Skeletal muscle tissue (tissue), 4 donors: Measurements from ENCODE around the gene CKAP2. TPM values are rescaled to one million over a fixed set of nuclear protein-coding genes. Genes with fewer than 3 reads are reported as not detected.
"Not testable (repeated sequence)": the region's sequence is repeated elsewhere in the genome, so short reads cannot be mapped to it uniquely, and the experiment has no call there.

Source experiments
- H3K27ac ChIP-seq: one replicate; pipeline ENCODE4 v1.7.0; 2013; ENCODE audit warnings: mild to moderate bottlenecking, low read depth, low read length, inconsistent platforms
- H3K27me3 ChIP-seq, 3 donors: one replicate each; pipeline ENCODE4 v1.7.0; 2013; ENCODE audit warnings: low read length in 3 of 3; ENCODE audit not compliant: control insufficient read depth in 3 of 3, insufficient read depth in 3 of 3
- H3K36me3 ChIP-seq, 3 donors: one replicate each; pipeline ENCODE4 v1.7.0; 2013; ENCODE audit warnings: low read length in 3 of 3; ENCODE audit not compliant: control insufficient read depth in 3 of 3, insufficient read depth in 3 of 3
- H3K4me1 ChIP-seq, 3 donors: one replicate each; pipeline ENCODE4 v1.7.0; 2013; ENCODE audit warnings: low read length in 3 of 3, mild to moderate bottlenecking in 3 of 3; ENCODE audit not compliant: control insufficient read depth in 3 of 3, insufficient read depth in 3 of 3
- H3K4me3 ChIP-seq, 3 donors: one replicate each; pipeline ENCODE4 v1.7.0; 2013; ENCODE audit warnings: low read length in 3 of 3
- H3K9ac ChIP-seq, 3 donors: one replicate each; pipeline ENCODE4 v1.7.0; 2013; ENCODE audit warnings: low read length in 3 of 3, mild to moderate bottlenecking in 3 of 3, moderate library complexity in 2 of 3, low read depth in 1 of 3
- H3K9me3 ChIP-seq, 3 donors: one replicate each; pipeline ENCODE4 v1.7.0; 2013; ENCODE audit warnings: low read length in 3 of 3; ENCODE audit not compliant: control insufficient read depth in 3 of 3
- total RNA-seq: library from RNA; depleted of rRNA; stranded (reverse); fragments of >200 nt; gene quantifications from one replicate; pipeline ENCODE4 v1.2.3, GENCODE V29; 2014
- donor health status: Osteomylitis.

The CKAP2 gene
- total RNA-seq, result 14.1 TPM

- Histone ChIP-seq H3K4me1 (peaks cover 7 to 20% (median 20%) of the 10 kb centered on the region in 3 donors), H3K9ac (peak within 1 kb of the TSS; percentile 85 to 93 (median 88)), H3K36me3 (peaks cover 0 to 12% (median 2%) of the 10 kb centered on the region in 3 donors), H3K9me3 (no peaks in the 10 kb centered on the region), H3K27ac (peak within 1 kb of the TSS; percentile 64), H3K27me3 (no peaks in the 10 kb centered on the region), H3K4me3 (peak within 1 kb of the TSS; percentile 71 to 99 (median 89))
Measured at GRCh38 chr13:52454820-52455676, at the start of gene CKAP2. CKAP2 (plus strand) TSS chr13:52455478; CDS start chr13:52455557, 79 bp downstream.

GRCh38 chr13:52405767-52406494 lies 49.3 kb upstream of the CKAP2 start, which contains the start of gene THSD1:
THSD1 (minus strand) TSS chr13:52406172; CDS start chr13:52402600, 3,572 bp downstream.
- peak within 1 kb of the TSS; percentile 69 to 78 (median 73) for H3K4me3 ChIP-seq
- H3K27ac ChIP-seq, result no peak within 1 kb of the TSS
- H3K36me3 ChIP-seq, result no peaks in the 10 kb centered on the region
- peaks cover 0 to 13% (median 0%) of the 10 kb centered on the region in 3 donors for H3K27me3 ChIP-seq
- no peaks in the 10 kb centered on the region for H3K9me3 ChIP-seq
- peaks cover 5 to 11% (median 8%) of the 10 kb centered on the region in 3 donors for H3K4me1 ChIP-seq
- H3K9ac ChIP-seq, result peak within 1 kb of the TSS; percentile 45 to 66 (median 51)

GRCh38 chr13:52406629-52407028 lies 48.6 kb upstream of the CKAP2 start:
- Histone ChIP-seq H3K4me3 (peak overlapping the region; percentile 69 to 78 (median 73)), H3K27ac (no peak overlapping the region)

GRCh38 chr13:52407436-52407835 lies 47.8 kb upstream of the CKAP2 start:
- not testable (repeated sequence) for H3K9ac ChIP-seq, H3K4me3 ChIP-seq, H3K36me3 ChIP-seq, H3K27ac ChIP-seq, H3K9me3 ChIP-seq
- Histone ChIP-seq H3K27me3 (peaks cover 0 to 13% (median 0%) of the 10 kb centered on the region in 3 donors), H3K4me1 (peaks cover 5 to 11% (median 8%) of the 10 kb centered on the region in 3 donors)

More at GRCh38 chr13:52406629-52407028, 48.6 kb upstream of the CKAP2 start:
- H3K9ac ChIP-seq, result no peak overlapping the region
- no peaks in the 10 kb centered on the region for H3K9me3 ChIP-seq
- peaks cover 5 to 11% (median 8%) of the 10 kb centered on the region in 3 donors for H3K4me1 ChIP-seq
- peaks cover 0 to 13% (median 0%) of the 10 kb centered on the region in 3 donors for H3K27me3 ChIP-seq
- H3K36me3 ChIP-seq, result peaks cover 0 to 2% (median 2%) of the 10 kb centered on the region in 3 donors

GRCh38 chr13:52408071-52408658 lies 47.1 kb upstream of the CKAP2 start:
- H3K27me3 ChIP-seq, result peaks cover 0 to 13% (median 0%) of the 10 kb centered on the region in 3 donors
- H3K27ac ChIP-seq, H3K9ac ChIP-seq, H3K4me3 ChIP-seq, H3K9me3 ChIP-seq: not testable (repeated sequence)
- H3K36me3 ChIP-seq, result peaks cover 4 to 13% (median 10%) of the 10 kb centered on the region in 3 donors
- peaks cover 5 to 11% (median 8%) of the 10 kb centered on the region in 3 donors for H3K4me1 ChIP-seq

- Histone ChIP-seq H3K9ac (no peak overlapping the region), H3K27ac (no peak overlapping the region), H3K9me3 (no peaks in the 10 kb centered on the region), H3K36me3 (peaks cover 12 to 37% (median 35%) of the 10 kb centered on the region in 3 donors), H3K4me1 (no peaks in the 10 kb centered on the region), H3K4me3 (no peak overlapping the region), H3K27me3 (no peaks in the 10 kb centered on the region)
Measured at GRCh38 chr13:52411629-52412028, 43.6 kb upstream of the CKAP2 start.

GRCh38 chr13:52412128-52412527 lies 43.1 kb upstream of the CKAP2 start:
- Histone ChIP-seq H3K27ac (no peak overlapping the region), H3K27me3 (no peaks in the 10 kb centered on the region), H3K4me3 (no peak overlapping the region), H3K36me3 (peaks cover 16 to 42% (median 39%) of the 10 kb centered on the region in 3 donors), H3K4me1 (no peaks in the 10 kb centered on the region), H3K9ac (no peak overlapping the region), H3K9me3 (no peaks in the 10 kb centered on the region)

GRCh38 chr13:52414051-52414450 lies 41.2 kb upstream of the CKAP2 start:
- Histone ChIP-seq H3K4me1 (no peaks in the 10 kb centered on the region), H3K36me3 (peaks cover 19 to 49% (median 46%) of the 10 kb centered on the region in 3 donors), H3K27ac (no peak overlapping the region), H3K9ac (no peak overlapping the region), H3K4me3 (no peak overlapping the region), H3K27me3 (no peaks in the 10 kb centered on the region), H3K9me3 (no peaks in the 10 kb centered on the region)

- Histone ChIP-seq H3K4me3 (no peak overlapping the region), H3K9ac (no peak overlapping the region), H3K4me1 (no peaks in the 10 kb centered on the region), H3K36me3 (peaks cover 19 to 50% (median 46%) of the 10 kb centered on the region in 3 donors), H3K27ac (no peak overlapping the region), H3K27me3 (no peaks in the 10 kb centered on the region), H3K9me3 (no peaks in the 10 kb centered on the region)
Measured at GRCh38 chr13:52414963-52415362, 40.3 kb upstream of the CKAP2 start.
